K562 (cell line): Measurements from ENCODE around the gene PLCG2. TPM values are rescaled to one million over a fixed set of nuclear protein-coding genes. Genes with fewer than 3 reads are reported as not detected.

Experiments
- ATAC-seq: fragments of 200-7000 bp; cut with Tn5 transposase; 3 replicates; pipeline ENCODE4 v1.9.1; 2020; ENCODE audit warnings: moderate library complexity
- BruUV-seq: library from RNA; stranded (reverse); fragments of 400-500 nt; replicated peaks from 2 replicates; lab custom pipeline; 2021; lab: Mats Ljungman, UMichigan
- CTCF ChIA-PET: fragments of 300-600 bp; formaldehyde crosslinking; extraction: SDS; loops from one replicate; lab custom pipeline; 2021; ENCODE audit warnings: low intra/inter-chr PET ratio; lab: Yijun Ruan, JAX
- POLR2A ChIA-PET: fragments of 300-600, 350-650 bp; sonication (Branson Sonifier 250); formaldehyde crosslinking; extraction: SDS; loops from one replicate; lab custom pipeline; 2021; ENCODE audit warnings: antibody characterized with exemption, inconsistent platforms; lab: Yijun Ruan, JAX
- DNase-seq, 4 experiments: peaks; one replicate each; pipeline versions ENCODE4 v3.0.0 to v3.0.0-alpha.2; 2011 to 2018; ENCODE audit warnings: low spot score in 3 of 4, mixed read lengths in 3 of 4; ENCODE audit errors: extremely low read depth in 1 of 4
- FAIRE-seq: peaks from 2 replicates; lab custom pipeline; 2011; peaks lifted over from hg19 to GRCh38; lab: Jason Lieb, UNC
- H2AFZ ChIP-seq: 2 replicates; pipeline ENCODE4 v1.6.0; 2011; ENCODE audit warnings: low read depth, low read length, control low read depth, inconsistent platforms
- H3K27ac ChIP-seq: fragments of 200-600 bp; 3 replicates; pipeline ENCODE4 v1.8.0; 2011; ENCODE audit warnings: low read depth, mild to moderate bottlenecking, control low read depth, inconsistent platforms, low read length, moderate library complexity, mixed read lengths; ENCODE audit errors: extremely low read depth
- H3K27me3 ChIP-seq, 2 experiments: fragments of 300-600 bp in 1 of 2; 2 replicates in 1 of 2; 3 replicates in 1 of 2; pipeline versions ENCODE4 v1.6.0 to v1.8.0; 2011; ENCODE audit warnings: inconsistent platforms in 2 of 2, low read length in 2 of 2, mild to moderate bottlenecking in 1 of 2, mixed read lengths in 1 of 2, moderate library complexity in 1 of 2; ENCODE audit not compliant: control insufficient read depth in 2 of 2, insufficient read depth in 2 of 2
- H3K36me3 ChIP-seq: fragments of 300-600 bp; 3 replicates; pipeline ENCODE4 v1.8.0; 2011; ENCODE audit warnings: mild to moderate bottlenecking, low read length, inconsistent platforms; ENCODE audit not compliant: control insufficient read depth, insufficient read depth
- H3K4me1 ChIP-seq, 2 experiments: fragments of 200-600 bp in 1 of 2; replicated peaks in 1 of 2; 2 replicates in 1 of 2; 3 replicates in 1 of 2; pipeline versions ENCODE4 v1.5.1 to v1.8.0; 2011; ENCODE audit warnings: inconsistent platforms in 2 of 2, low read length in 2 of 2, mild to moderate bottlenecking in 1 of 2, mixed read lengths in 1 of 2, moderate library complexity in 1 of 2; ENCODE audit not compliant: control insufficient read depth in 2 of 2, insufficient read depth in 2 of 2
- H3K4me2 ChIP-seq: 2 replicates; pipeline ENCODE4 v1.6.1; 2011; ENCODE audit warnings: low read length, control low read depth, inconsistent platforms, mixed read lengths; ENCODE audit not compliant: insufficient read depth
- H3K4me3 ChIP-seq: fragments of 200-600 bp; sonication (generic), shearing (Covaris generic); 2 replicates; pipeline ENCODE4 v1.5.1; 2016; ENCODE audit warnings: control low read depth, inconsistent platforms
- H3K79me2 ChIP-seq: fragments of 200-600 bp; 3 replicates; pipeline ENCODE4 v1.8.0; 2011; ENCODE audit warnings: low read length, inconsistent platforms; ENCODE audit not compliant: control insufficient read depth, insufficient read depth
- H3K9ac ChIP-seq, 2 experiments: 2 replicates each; pipeline versions ENCODE4 v1.6.0 to v1.6.1; 2011; ENCODE audit warnings: low read depth in 2 of 2, low read length in 2 of 2, control low read depth in 1 of 2, inconsistent platforms in 1 of 2, mild to moderate bottlenecking in 1 of 2, mixed read lengths in 1 of 2; ENCODE audit not compliant: insufficient read depth in 1 of 2
- H3K9me1 ChIP-seq: one replicate; pipeline ENCODE4 v1.6.0; 2011; ENCODE audit warnings: inconsistent platforms, mild to moderate bottlenecking, low read length, moderate library complexity; ENCODE audit not compliant: control insufficient read depth, insufficient read depth
- H3K9me3 ChIP-seq: replicated peaks from 2 replicates; pipeline ENCODE4 v1.5.1; 2011; ENCODE audit warnings: low read depth, low read length, inconsistent platforms; ENCODE audit not compliant: control insufficient read depth, insufficient read depth
- H4K20me1 ChIP-seq: replicated peaks from 2 replicates; pipeline ENCODE4 v1.6.1; 2011; ENCODE audit warnings: low read length, inconsistent platforms, mixed read lengths; ENCODE audit not compliant: control insufficient read depth, insufficient read depth
- CBFB ChIP-seq: sonication (generic); formaldehyde crosslinking; IDR thresholded peaks from 2 replicates; pipeline ENCODE4 v1.4.0; 2020; ENCODE audit warnings: mild to moderate bottlenecking, missing genetic modification reagents
- CGGBP1 ChIP-seq: fragments of 250-450 bp; sonication (Bioruptor Pico); IDR thresholded peaks from 2 replicates; pipeline ENCODE4 v1.9.0; 2021; ENCODE audit warnings: mild to moderate bottlenecking
- DMBX1 ChIP-seq: fragments of 250-450 bp; sonication (Bioruptor Pico); IDR thresholded peaks from 2 replicates; pipeline ENCODE4 v1.8.0; 2022; ENCODE audit warnings: inconsistent platforms, mild to moderate bottlenecking, moderate library complexity, borderline replicate concordance
- GMEB1 ChIP-seq: fragments of 250-450 bp; sonication (Bioruptor Pico); IDR thresholded peaks from 2 replicates; pipeline ENCODE4 v1.4.0; 2020; ENCODE audit warnings: mild to moderate bottlenecking
- MYNN ChIP-seq, 2 experiments: sonication (generic); formaldehyde crosslinking in 1 of 2; IDR thresholded peaks; 2 replicates each; pipeline versions ENCODE4 v1.5.0 to v1.6.1; 2016 to 2020; ENCODE audit warnings: antibody characterized with exemption in 1 of 2, missing genetic modification reagents in 1 of 2
- NCOA4 ChIP-seq: fragments of 450-650 bp; IDR thresholded peaks from 2 replicates; pipeline ENCODE4 v1.6.1; 2018; ENCODE audit warnings: mild to moderate bottlenecking; ENCODE audit not compliant: partially characterized antibody
- NRF1 ChIP-seq, 2 experiments: fragments of 450-650 bp; IDR thresholded peaks in 1 of 2; conservative IDR thresholded peaks in 1 of 2; 2 replicates each; pipeline ENCODE4 v1.6.1; 2014; ENCODE audit warnings: mild to moderate bottlenecking in 2 of 2
- PHF20 ChIP-seq: fragments of 450-650 bp; IDR thresholded peaks from 2 replicates; pipeline ENCODE4 v1.6.1; 2018; ENCODE audit not compliant: partially characterized antibody
- SFPQ ChIP-seq: fragments of 200-400 bp; formaldehyde crosslinking; IDR thresholded peaks from 2 replicates; pipeline ENCODE4 v1.6.1; 2017; ENCODE audit warnings: mild to moderate bottlenecking, low read depth, low read length, moderate library complexity
- WGBS: fragments of 100-300 bp; shearing (Covaris generic); methylation state at CpG from one replicate; pipeline ENCODE4 v1.1.6; 2016; ENCODE audit warnings: low coverage, mixed read lengths; ENCODE audit not compliant: insufficient coverage; ENCODE audit errors: missing lambda C conversion rate; 5-methylcytosine and 5-hydroxymethylcytosine counted together
- in situ Hi-C: fragments of 300-500 bp; cut with MboI; formaldehyde crosslinking; loops from 4 replicates; pipeline ENCODE4 v1.15.0; 2018; ENCODE audit warnings: inconsistent platforms, mixed read lengths
- intact Hi-C: fragments of 100-400 bp; cut with micrococcal nuclease; formaldehyde crosslinking; loops from 2 replicates; pipeline ENCODE4 v1.14.2; 2022
- polyA plus RNA-seq, 8 experiments: library from polyadenylated mRNA; depleted of rRNA in 4 of 8; stranded (reverse) in 5 of 8; unstranded in 3 of 8; fragments of >200 nt; fragmentation: Nextera tagmentation in 2 of 8; fragmentation: Illumina TruSeq in 1 of 8; extraction: Ambion mirVana in 2 of 8; extraction: Trizol in 1 of 8; gene quantifications; 2 replicates each; pipeline versions ENCODE4 v1.2.1 to v1.2.3, GENCODE V29; 2011 to 2014; ENCODE audit warnings: inconsistent platforms in 1 of 8, missing spikeins in 1 of 8
- total RNA-seq, 7 experiments: library from RNA; depleted of rRNA in 6 of 7; stranded (reverse); fragments of >200 nt in 6 of 7; fragmentation: Illumina TruSeq in 2 of 7; extraction: Trizol in 2 of 7; gene quantifications; 2 replicates each; pipeline versions ENCODE4 v1.2.1 to v1.2.3, GENCODE V29; 2011 to 2021; ENCODE audit warnings: low replicate concordance in 1 of 7

The PLCG2 gene
- total and polyA plus RNA-seq, 9 of the 15 experiments (the other 6 are each of a cell fraction or from before 2014, with no cell fraction given) = 0.94 to 7.1 (median 3.1) TPM

GRCh38 chr16:81933361-81933760, 154.3 kb downstream of the PLCG2 start:
- in situ Hi-C loops (no loop called here), intact Hi-C loops (loop anchor here (5.0 kb wide), 1 partner anchor 41 kb away; no protein-coding TSS in a partner anchor)
- ATAC-seq (no peak), DNase-seq (no peak)
- CTCF ChIA-PET = no interaction called here
- Histone ChIP-seq H3K4me1 (peaks cover 5 to 8% of the 10 kb centered on the region in 2 experiments; a peak in 3 of 5 replicates), H3K27ac (no peak overlapping the region), H3K4me3 (no peak overlapping the region), H3K36me3 (no peaks in the 10 kb centered on the region), H2AFZ (no peak overlapping the region), H3K27me3 (peaks cover 16 to 34% of the 10 kb centered on the region in 2 experiments; a peak in 4 of 5 replicates), H4K20me1 (no peaks in the 10 kb centered on the region), H3K79me2 (no peaks in the 10 kb centered on the region), H3K9ac (no peak overlapping the region)
- BruUV-seq = no TSS peak
- POLR2A ChIA-PET = no interaction called here
- TF ChIP-seq CBFB (CRISPR knock-in tag) = no peak
- TF ChIP-seq GMEB1 = no peak
- no peak for TF ChIP-seq MYNN (IDR thresholded peaks at IDR 0.05)
- no peak for TF ChIP-seq MYNN (CRISPR knock-in tag; IDR thresholded peaks at IDR 0.05)
- no peak for TF ChIP-seq NCOA4
- TF ChIP-seq CGGBP1 (CRISPR knock-in tag) = no peak
- no peak for TF ChIP-seq PHF20
- no peak for TF ChIP-seq NRF1 (conservative IDR thresholded peaks at IDR 0.05 in 1 of 2, IDR thresholded peaks at IDR 0.05 in 1 of 2)
- TF ChIP-seq SFPQ = no peak
- no peak for TF ChIP-seq DMBX1 (CRISPR knock-in tag)
- TF ChIP-seq, all 486 proteins: peak for 0
- Histone ChIP-seq H3K9me1 (no peaks in the 10 kb centered on the region), H3K4me2 (no peak overlapping the region), H3K9me3 (no peaks in the 10 kb centered on the region)
- 3% methylated on average over 3 of the region's 3 CpGs for WGBS
- no peak for FAIRE-seq
